Measurements from ENCODE around the gene PLEKHB2. TPM values are rescaled to one million over a fixed set of nuclear protein-coding genes. Genes with fewer than 3 reads are reported as not detected.

Gene PLEKHB2
- total and polyA plus RNA-seq, 8 donors = 33.1 to 106 (median 37.2) TPM

DNA sequence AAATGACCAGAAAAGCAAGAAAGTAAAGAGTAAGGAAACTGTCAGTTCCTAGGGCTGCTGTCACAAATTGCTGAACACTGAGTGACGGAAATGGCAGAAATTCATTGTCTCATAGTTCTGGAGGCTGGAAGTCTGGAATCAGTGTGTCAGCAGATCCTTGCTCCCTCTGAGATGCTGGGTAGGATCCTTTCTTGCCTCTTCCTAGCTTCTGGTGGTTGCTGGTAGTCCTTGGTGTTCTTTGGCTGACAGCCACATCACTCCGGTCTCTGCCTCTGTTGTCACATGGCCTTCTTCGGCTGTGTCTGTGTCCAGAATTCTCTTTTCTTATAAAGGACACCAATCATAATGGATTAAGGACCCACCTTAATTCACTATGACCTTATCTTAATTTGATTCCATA lies 21.9 kb downstream of the PLEKHB2 start:
- Histone ChIP-seq H3K27ac (no peak overlapping the region), H3K9me3 (no peaks in the 10 kb centered on the region), H3K36me3 (peaks cover 0 to 79% of the 10 kb centered on the region in 2 donors), H3K4me1 (no peaks in the 10 kb centered on the region), H3K4me3 (no peak overlapping the region), H3K27me3 (no peaks in the 10 kb centered on the region)
- no peak for TF ChIP-seq CTCF (IDR thresholded peaks at IDR 0.05)
- intact Hi-C loops (cut with DNase I) = no loop called here
- ATAC-seq (no peak), DNase-seq (no peak)

- H3K36me3 ChIP-seq = peaks cover 0 to 80% of the 10 kb centered on the region in 2 donors
- DNase-seq = no peak
Observed at GRCh38 chr2:131127981-131128380, 22.8 kb downstream of the PLEKHB2 start.

DNA sequence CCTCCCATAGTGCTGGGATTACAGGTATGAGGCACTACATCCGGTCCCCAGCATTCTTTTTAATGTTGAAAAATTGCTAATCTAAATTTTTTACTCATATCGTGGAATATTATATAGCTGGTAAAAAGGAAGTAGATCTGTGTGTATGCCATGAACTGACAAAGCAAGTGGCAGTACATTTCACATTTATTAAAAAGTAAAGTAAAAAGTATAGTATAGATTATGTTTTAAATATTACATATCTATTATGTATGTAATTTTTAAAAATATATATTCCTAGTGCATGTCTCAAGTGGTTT lies 25.1 kb downstream of the PLEKHB2 start:
- ATAC-seq = no peak
- Histone ChIP-seq H3K9me3 (no peaks in the 10 kb centered on the region), H3K36me3 (peaks cover 0 to 99% of the 10 kb centered on the region in 2 donors), H3K4me1 (no peaks in the 10 kb centered on the region), H3K4me3 (no peak overlapping the region), H3K27ac (no peak overlapping the region), H3K27me3 (no peaks in the 10 kb centered on the region)
- no peak for TF ChIP-seq CTCF (IDR thresholded peaks at IDR 0.05)
- no peak for DNase-seq
- intact Hi-C loops (cut with DNase I) = no loop called here

More at GRCh38 chr2:131127981-131128380, 22.8 kb downstream of the PLEKHB2 start:
- intact Hi-C loops (cut with DNase I) = no loop called here
- Histone ChIP-seq H3K27ac (no peak overlapping the region), H3K4me1 (no peaks in the 10 kb centered on the region), H3K9me3 (no peaks in the 10 kb centered on the region), H3K27me3 (no peaks in the 10 kb centered on the region), H3K4me3 (no peak overlapping the region)
- ATAC-seq = no peak
- no peak for TF ChIP-seq CTCF (IDR thresholded peaks at IDR 0.05)

DNA sequence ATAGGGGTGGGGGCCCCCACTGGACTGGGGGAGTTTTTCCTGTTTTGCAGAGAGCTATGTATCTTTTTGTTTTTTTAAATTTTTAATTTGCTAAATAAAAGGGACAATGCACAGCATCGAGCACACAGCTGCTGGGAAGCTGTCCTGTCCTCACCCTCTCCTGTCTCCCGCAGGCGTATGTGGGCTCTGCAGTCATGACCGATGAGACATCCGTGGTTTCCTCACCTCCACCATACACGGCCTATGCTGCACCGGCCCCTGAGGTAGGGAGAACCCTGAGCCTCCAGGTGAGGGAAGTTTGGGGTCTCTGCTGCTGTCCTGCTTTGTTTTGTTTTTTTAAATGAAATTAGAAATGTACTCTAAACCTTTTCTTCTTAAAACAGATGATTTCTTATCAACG lies 27.6 kb downstream of the PLEKHB2 start:
- peaks cover 0 to 93% of the 10 kb centered on the region in 2 donors for H3K36me3 ChIP-seq
- no peak for DNase-seq
- no peak overlapping the region for H3K27ac ChIP-seq
- no peak for ATAC-seq
- H3K9me3 ChIP-seq = no peaks in the 10 kb centered on the region
- H3K4me3 ChIP-seq = no peak overlapping the region
- no peaks in the 10 kb centered on the region for H3K27me3 ChIP-seq
- no peak for TF ChIP-seq CTCF (IDR thresholded peaks at IDR 0.05)
- intact Hi-C loops (cut with DNase I) = no loop called here
- H3K4me1 ChIP-seq = no peaks in the 10 kb centered on the region

- no peaks in the 10 kb centered on the region for H3K9me3 ChIP-seq
- H3K4me3 ChIP-seq = no peak overlapping the region
- H3K27me3 ChIP-seq = no peaks in the 10 kb centered on the region
- DNase-seq (no peak), ATAC-seq (no peak)
- peaks cover 0 to 89% of the 10 kb centered on the region in 2 donors for H3K36me3 ChIP-seq
- no peak overlapping the region for H3K27ac ChIP-seq
- H3K4me1 ChIP-seq = no peaks in the 10 kb centered on the region
- no peak for TF ChIP-seq CTCF (IDR thresholded peaks at IDR 0.05)
- intact Hi-C loops (cut with DNase I) = no loop called here
Observed at GRCh38 chr2:131140581-131140980, 35.4 kb downstream of the PLEKHB2 start.
